ENCODE measurements around the gene SGSM2.

SGSM2 gene

GRCh38 chr17:2366747-2367494 is 29.6 kb downstream of the SGSM2 start:
- no peak overlapping the region for H3K4me3 ChIP-seq (replicated peaks; ENCODE audit: insufficient read depth, low read length)
- no peak for DNase-seq (ENCODE audit: low read depth in 1 of 2, low spot score in 1 of 2)
- H3K27ac ChIP-seq (replicated peaks): no peak overlapping the region
- no peaks in the 10 kb centered on the region for H3K27me3 ChIP-seq (ENCODE audit: insufficient read depth, poor library complexity, severe bottlenecking)
- TF ChIP-seq REST (IDR thresholded peaks at IDR 0.05; ENCODE audit: insufficient replicate concordance, low read depth): no peak
- no peak for TF ChIP-seq POLR2AphosphoS5 (IDR thresholded peaks at IDR 0.05; ENCODE audit: low read depth)
- no peak for TF ChIP-seq GABPA (IDR thresholded peaks at IDR 0.05; ENCODE audit: low read depth)
- TF ChIP-seq CTCF (IDR thresholded peaks at IDR 0.05; ENCODE audit: insufficient read depth, low read length): no peak
- TF ChIP-seq SPI1 (IDR thresholded peaks at IDR 0.05; ENCODE audit: borderline replicate concordance, low read depth): no peak

GRCh38 chr17:2368359-2368758 is 31.1 kb downstream of the SGSM2 start:
- TF ChIP-seq CTCF (IDR thresholded peaks at IDR 0.05; ENCODE audit: insufficient read depth, low read length) (no peak), REST (IDR thresholded peaks at IDR 0.05; ENCODE audit: insufficient replicate concordance, low read depth) (no peak), POLR2AphosphoS5 (IDR thresholded peaks at IDR 0.05; ENCODE audit: low read depth) (no peak), SPI1 (IDR thresholded peaks at IDR 0.05; ENCODE audit: borderline replicate concordance, low read depth) (no peak), GABPA (IDR thresholded peaks at IDR 0.05; ENCODE audit: low read depth) (no peak)
- Histone ChIP-seq H3K4me3 (replicated peaks; ENCODE audit: insufficient read depth, low read length) (no peak overlapping the region), H3K27ac (replicated peaks) (no peak overlapping the region), H3K27me3 (ENCODE audit: insufficient read depth, poor library complexity, severe bottlenecking) (no peaks in the 10 kb centered on the region)
- no peak for DNase-seq (ENCODE audit: low read depth in 1 of 2, low spot score in 1 of 2)

- no peak for DNase-seq (ENCODE audit: low read depth in 1 of 2, low spot score in 1 of 2)
- Histone ChIP-seq H3K4me3 (replicated peaks; ENCODE audit: insufficient read depth, low read length) (no peak overlapping the region), H3K27ac (replicated peaks) (no peak overlapping the region), H3K27me3 (ENCODE audit: insufficient read depth, poor library complexity, severe bottlenecking) (no peaks in the 10 kb centered on the region)
- TF ChIP-seq SPI1 (IDR thresholded peaks at IDR 0.05; ENCODE audit: borderline replicate concordance, low read depth) (no peak), REST (IDR thresholded peaks at IDR 0.05; ENCODE audit: insufficient replicate concordance, low read depth) (no peak), POLR2AphosphoS5 (IDR thresholded peaks at IDR 0.05; ENCODE audit: low read depth) (no peak), CTCF (IDR thresholded peaks at IDR 0.05; ENCODE audit: insufficient read depth, low read length) (no peak), GABPA (IDR thresholded peaks at IDR 0.05; ENCODE audit: low read depth) (no peak)
Measured at GRCh38 chr17:2369039-2369438, 31.7 kb downstream of the SGSM2 start.
